Measurements from ENCODE around the gene DIDO1.

GRCh38 chr20:62906647-62907375 is 19.5 kb downstream of the DIDO1 start:
- TF ChIP-seq EZH2 (optimal IDR thresholded peaks at IDR 0.05; ENCODE audit: low read depth, low read length): no peak
- no peak for TF ChIP-seq CTCF (IDR thresholded peaks at IDR 0.05; ENCODE audit: low read length)
- TF ChIP-seq EZH2phosphoT487 (IDR thresholded peaks at IDR 0.05; ENCODE audit: low read length): no peak
